Left ventricle myocardium inferior (tissue), 1 donor: ENCODE results near the gene PSD2. TPM values are rescaled to one million over a fixed set of nuclear protein-coding genes. Genes with fewer than 3 reads are reported as not detected.

Experiments used
- DNase-seq: peaks from one replicate; pipeline ENCODE4 v3.0.0-alpha.2; 2020
- H3K27ac ChIP-seq: fragments of 200-600 bp; replicated peaks from 2 replicates; pipeline ENCODE4 v1.8.0; 2021
- H3K27me3 ChIP-seq: fragments of 200-600 bp; 2 replicates; pipeline ENCODE4 v1.8.0; 2021; ENCODE audit warnings: low read depth
- H3K36me3 ChIP-seq: fragments of 200-600 bp; 2 replicates; pipeline ENCODE4 v1.8.0; 2021
- H3K4me1 ChIP-seq: fragments of 200-600 bp; 2 replicates; pipeline ENCODE4 v1.8.0; 2021
- H3K4me3 ChIP-seq: fragments of 200-600 bp; 2 replicates; pipeline ENCODE4 v1.8.0; 2021; ENCODE audit warnings: mild to moderate bottlenecking, moderate library complexity
- H3K9me3 ChIP-seq: fragments of 200-600 bp; replicated peaks from 2 replicates; pipeline ENCODE4 v1.8.0; 2021
- intact Hi-C: fragments of 100-400 bp; cut with micrococcal nuclease; formaldehyde crosslinking; loops from one replicate; pipeline ENCODE4 v1.11.0; 2022
- total RNA-seq: library from RNA; stranded (reverse); fragmentation: NEBNext Ultra II Directional; extraction: Animal tissue kit (Norgen Biotek cat#: 25700); gene quantifications from one replicate; pipeline ENCODE4 v1.2.1, GENCODE V29; 2021
- TF ChIP-seq, protein P1 (sequence below): fragments of 200-600 bp; IDR thresholded peaks from 2 replicates; pipeline ENCODE4 v1.8.0; 2021; ENCODE audit warnings: antibody characterized with exemption, mild to moderate bottlenecking, borderline replicate concordance
- donor health status: DM: no; HTN: yes; CAD: no; lungs with severe emphysema.

The PSD2 gene
- total RNA-seq, 1 donor from 2014 or later = not detected

DNA sequence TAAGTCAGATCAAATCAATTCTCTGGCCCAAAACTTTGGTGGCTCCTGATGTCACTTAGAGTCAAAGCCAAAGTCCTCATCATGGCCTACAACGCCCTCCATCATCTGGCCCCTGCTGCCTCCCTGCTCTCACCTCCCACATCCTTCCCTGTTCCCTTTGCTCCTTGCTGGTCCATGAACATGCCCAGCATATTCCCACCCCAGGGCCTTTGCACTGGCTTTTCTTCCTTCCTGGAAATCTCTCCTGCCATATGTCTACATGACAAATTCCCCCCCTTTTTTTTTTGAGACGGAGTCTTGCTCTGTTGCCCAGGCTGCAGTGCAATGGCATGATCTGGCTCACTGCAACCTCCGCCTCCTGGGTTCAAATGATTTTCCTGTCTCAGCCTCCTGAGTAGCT lies 11.1 kb upstream of the PSD2 start:
- no peak for DNase-seq
- no peaks in the 10 kb centered on the region for H3K9me3 ChIP-seq
- no peaks in the 10 kb centered on the region for H3K36me3 ChIP-seq
- H3K4me1 ChIP-seq = peaks cover 19% of the 10 kb centered on the region
- no peak overlapping the region for H3K27ac ChIP-seq
- TF ChIP-seq, protein P1, sequence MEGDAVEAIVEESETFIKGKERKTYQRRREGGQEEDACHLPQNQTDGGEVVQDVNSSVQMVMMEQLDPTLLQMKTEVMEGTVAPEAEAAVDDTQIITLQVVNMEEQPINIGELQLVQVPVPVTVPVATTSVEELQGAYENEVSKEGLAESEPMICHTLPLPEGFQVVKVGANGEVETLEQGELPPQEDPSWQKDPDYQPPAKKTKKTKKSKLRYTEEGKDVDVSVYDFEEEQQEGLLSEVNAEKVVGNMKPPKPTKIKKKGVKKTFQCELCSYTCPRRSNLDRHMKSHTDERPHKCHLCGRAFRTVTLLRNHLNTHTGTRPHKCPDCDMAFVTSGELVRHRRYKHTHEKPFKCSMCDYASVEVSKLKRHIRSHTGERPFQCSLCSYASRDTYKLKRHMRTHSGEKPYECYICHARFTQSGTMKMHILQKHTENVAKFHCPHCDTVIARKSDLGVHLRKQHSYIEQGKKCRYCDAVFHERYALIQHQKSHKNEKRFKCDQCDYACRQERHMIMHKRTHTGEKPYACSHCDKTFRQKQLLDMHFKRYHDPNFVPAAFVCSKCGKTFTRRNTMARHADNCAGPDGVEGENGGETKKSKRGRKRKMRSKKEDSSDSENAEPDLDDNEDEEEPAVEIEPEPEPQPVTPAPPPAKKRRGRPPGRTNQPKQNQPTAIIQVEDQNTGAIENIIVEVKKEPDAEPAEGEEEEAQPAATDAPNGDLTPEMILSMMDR = no peak
- H3K27me3 ChIP-seq = no peaks in the 10 kb centered on the region
- intact Hi-C loops = no loop called here
- H3K4me3 ChIP-seq = no peak overlapping the region

DNA sequence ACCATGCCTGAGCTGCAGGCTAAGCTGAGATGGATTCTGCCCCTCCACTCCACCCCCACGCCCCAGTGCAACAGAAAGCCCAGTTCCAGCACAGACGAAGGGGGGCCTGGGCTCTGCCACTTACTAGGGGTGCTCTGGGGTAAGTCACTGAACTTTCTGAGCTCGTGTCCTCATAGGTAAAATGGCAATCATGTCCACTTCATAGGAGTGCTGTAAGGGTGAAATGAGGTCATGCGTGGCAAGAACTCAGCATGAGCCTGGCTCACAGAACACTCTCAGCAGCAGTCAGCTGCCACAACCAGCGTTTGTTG lies 8.4 kb upstream of the PSD2 start:
- intact Hi-C loops = loop anchor here (2.0 to 5.0 kb wide), 2 partner anchors 80 to 182 kb away; no protein-coding TSS in a partner anchor
- Histone ChIP-seq H3K36me3 (no peaks in the 10 kb centered on the region), H3K4me1 (peaks cover 19% of the 10 kb centered on the region), H3K9me3 (no peaks in the 10 kb centered on the region), H3K27ac (peak overlapping the region; percentile 84), H3K4me3 (peak overlapping the region; percentile 83), H3K27me3 (no peaks in the 10 kb centered on the region)
- TF ChIP-seq, protein P1 = no peak
- no peak for DNase-seq

DNA sequence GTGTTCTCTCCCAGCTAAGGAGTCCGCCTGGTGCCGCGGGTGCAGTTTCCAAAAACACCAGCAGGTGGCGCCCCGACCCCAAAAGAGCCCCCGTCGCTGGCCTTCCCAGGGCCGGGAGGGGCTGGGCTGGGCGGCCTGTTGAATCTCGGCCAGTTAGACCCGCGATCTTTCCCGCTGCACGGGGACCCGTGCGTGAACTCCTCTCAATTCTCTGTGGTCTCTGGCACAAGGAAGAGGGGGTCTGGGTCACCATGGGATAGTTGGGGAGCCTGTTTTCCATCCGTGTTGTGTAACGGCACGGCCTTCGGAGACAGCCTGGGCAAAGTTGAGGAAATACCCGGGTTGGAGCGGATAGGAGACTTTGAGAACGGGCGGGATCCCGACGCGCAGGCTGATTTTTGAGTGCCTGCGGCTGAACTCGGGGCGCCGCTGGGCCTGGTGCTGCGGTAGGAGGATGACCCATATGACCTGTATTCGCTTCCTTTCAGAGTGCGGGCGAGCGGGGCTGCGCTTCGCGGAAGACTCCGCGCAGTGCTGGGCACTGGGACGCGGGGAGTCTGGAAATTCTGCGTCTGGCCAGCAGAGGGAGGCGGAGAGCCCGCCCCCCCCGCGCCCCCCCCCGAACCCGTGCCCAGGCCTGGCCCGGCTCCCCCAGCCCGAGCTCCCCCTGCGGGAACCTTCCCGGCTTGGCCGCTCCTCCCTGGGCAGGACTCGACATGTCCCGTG lies 7.9 kb upstream of the PSD2 start:
- peak; percentile 90 for DNase-seq
- peak overlapping the region; percentile 83 for H3K4me3 ChIP-seq
- TF ChIP-seq, protein P1 = peak; percentile 82
- H3K27me3 ChIP-seq = no peaks in the 10 kb centered on the region
- no peaks in the 10 kb centered on the region for H3K36me3 ChIP-seq
- peaks cover 19% of the 10 kb centered on the region for H3K4me1 ChIP-seq
- H3K9me3 ChIP-seq = no peaks in the 10 kb centered on the region
- intact Hi-C loops = loop anchor here (2.0 to 5.0 kb wide), 2 partner anchors 80 to 181 kb away; no protein-coding TSS in a partner anchor
- peak overlapping the region; percentile 84 for H3K27ac ChIP-seq

DNA sequence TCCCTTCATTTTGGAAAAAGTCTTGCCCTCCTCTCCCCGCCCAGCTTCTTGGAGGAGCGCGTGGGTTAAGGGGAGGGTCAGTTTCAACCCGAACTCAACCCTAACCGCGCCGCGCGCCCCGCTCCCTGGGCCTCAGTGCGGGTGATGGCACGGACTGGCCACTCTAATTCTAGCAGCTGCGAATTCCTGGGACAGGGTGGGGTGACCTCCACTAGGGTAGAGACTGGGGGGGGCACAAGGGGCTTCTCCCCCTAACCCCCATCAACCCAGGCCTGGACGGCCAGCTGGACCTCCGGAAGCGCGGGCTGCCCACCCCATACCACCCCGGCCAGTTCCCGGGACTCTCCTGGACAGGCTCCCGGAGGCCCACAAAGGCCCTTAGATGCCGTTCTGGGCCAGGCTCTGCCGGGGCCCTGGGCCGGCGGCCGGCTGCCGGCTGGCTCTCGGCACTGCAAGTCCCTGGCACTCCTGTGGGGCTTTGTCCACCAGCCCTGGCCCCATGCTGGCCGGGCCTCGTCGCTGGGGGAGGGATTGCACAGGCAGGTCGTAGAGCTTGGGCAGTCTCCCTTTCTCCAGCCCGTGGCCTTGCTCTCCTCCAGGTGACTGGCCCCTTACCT lies 7.2 kb upstream of the PSD2 start:
- no peaks in the 10 kb centered on the region for H3K36me3 ChIP-seq
- H3K4me3 ChIP-seq = peak overlapping the region; percentile 83
- DNase-seq = peak; percentile 19
- H3K27ac ChIP-seq = peak overlapping the region; percentile 84
- intact Hi-C loops = loop anchor here (5.0 kb wide), 1 partner anchor 79 kb away; no protein-coding TSS in a partner anchor
- no peaks in the 10 kb centered on the region for H3K27me3 ChIP-seq
- H3K4me1 ChIP-seq = peaks cover 19% of the 10 kb centered on the region
- TF ChIP-seq, protein P1 = peak; percentile 5
- H3K9me3 ChIP-seq = no peaks in the 10 kb centered on the region

DNA sequence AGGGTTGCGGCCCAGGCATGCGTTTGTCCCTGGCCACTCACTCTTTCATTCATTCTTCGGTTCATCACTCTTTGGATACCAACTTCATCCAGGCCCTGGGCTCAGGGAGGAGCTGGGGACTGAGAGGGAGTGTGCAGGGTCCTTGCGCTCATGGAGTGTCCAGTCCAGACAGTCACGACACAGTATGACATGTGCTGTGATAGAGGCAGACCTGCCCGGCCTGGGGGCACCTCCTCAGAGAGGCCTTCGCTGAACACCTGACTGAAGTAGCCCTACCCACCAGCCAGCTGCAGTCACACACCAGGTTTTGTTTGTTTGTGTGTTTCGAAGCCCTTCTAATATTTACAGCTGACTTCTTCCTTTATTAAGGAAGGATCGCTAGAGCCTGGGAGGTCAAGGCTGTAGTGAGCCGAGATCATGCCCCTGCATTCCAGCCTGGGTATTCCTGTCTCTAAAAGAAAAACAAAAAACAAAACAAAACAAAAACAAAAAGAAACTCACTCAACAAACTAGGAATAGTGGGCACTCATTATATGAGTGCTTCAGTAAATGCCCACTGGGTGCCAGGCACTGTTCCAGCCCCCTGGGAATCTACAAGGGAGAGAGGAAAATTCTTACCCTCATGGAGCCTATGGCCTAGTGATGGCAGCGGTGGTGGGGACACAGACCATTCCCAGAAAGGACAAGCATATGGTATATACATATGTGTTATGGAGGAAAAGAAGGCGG lies 6.3 kb upstream of the PSD2 start:
- no peaks in the 10 kb centered on the region for H3K36me3 ChIP-seq
- H3K4me3 ChIP-seq = no peak overlapping the region
- intact Hi-C loops = loop anchor here (5.0 kb wide), 1 partner anchor 78 kb away; no protein-coding TSS in a partner anchor
- peaks cover 6% of the 10 kb centered on the region for H3K27me3 ChIP-seq
- peak overlapping the region; percentile 84 for H3K27ac ChIP-seq
- H3K9me3 ChIP-seq = no peaks in the 10 kb centered on the region
- TF ChIP-seq, protein P1 = no peak
- H3K4me1 ChIP-seq = peaks cover 19% of the 10 kb centered on the region
- no peak for DNase-seq
